GM12878 (cell line): ENCODE measurements around the gene ST7. TPM values are rescaled to one million over a fixed set of nuclear protein-coding genes. Genes with fewer than 3 reads are reported as not detected.

Experiments used
- ATAC-seq: fragments of 200-7000 bp; cut with Tn5 transposase; 3 replicates; pipeline ENCODE4 v1.9.1; 2020; ENCODE audit warnings: mild to moderate bottlenecking, moderate library complexity
- BruUV-seq: library from RNA; stranded (reverse); fragments of 400-500 nt; replicated peaks from 2 replicates; lab custom pipeline; 2021; lab: Mats Ljungman, UMichigan
- CTCF ChIA-PET: fragments of 300-600 bp; sonication (Branson Sonifier 250); formaldehyde crosslinking; extraction: SDS; loops from one replicate; lab custom pipeline; 2021; ENCODE audit warnings: inconsistent platforms; lab: Yijun Ruan, JAX
- POLR2A ChIA-PET: fragments of 350-600 bp; formaldehyde crosslinking; extraction: SDS; loops from one replicate; lab custom pipeline; 2021; ENCODE audit warnings: inconsistent platforms; lab: Charles Lee
- RAD21 ChIA-PET: fragments of 300-600 bp; sonication (Branson Sonifier 250); formaldehyde crosslinking; loops from one replicate; lab custom pipeline; 2023; ENCODE audit warnings: antibody characterized with exemption; ENCODE audit not compliant: unreplicated experiment; lab: Charles Lee
- SMC1A ChIA-PET: fragments of 300-600 bp; sonication (Branson Sonifier 250); formaldehyde crosslinking; loops from one replicate; lab custom pipeline; 2023; ENCODE audit not compliant: unreplicated experiment, uncharacterized antibody; lab: Charles Lee
- DNase-seq: peaks from one replicate; pipeline ENCODE4 v3.0.0-alpha.2; 2011; ENCODE audit warnings: low read depth, low spot score
- FAIRE-seq: peaks from 3 replicates; lab custom pipeline; 2011; peaks lifted over from hg19 to GRCh38; lab: Jason Lieb, UNC
- H2AFZ ChIP-seq: 2 replicates; pipeline ENCODE4 v1.6.0; 2011; ENCODE audit warnings: low read depth, low read length, control low read depth; ENCODE audit not compliant: control insufficient read depth
- H3K27ac ChIP-seq: 2 replicates; pipeline ENCODE4 v1.5.1; 2011; ENCODE audit warnings: control low read depth; ENCODE audit not compliant: control insufficient read depth, insufficient read depth
- H3K27me3 ChIP-seq, 2 experiments: replicated peaks in 1 of 2; 2 replicates each; pipeline versions ENCODE4 v1.6.0 to v1.6.1; 2011; ENCODE audit warnings: low read length in 1 of 2; ENCODE audit not compliant: control insufficient read depth in 2 of 2, insufficient read depth in 2 of 2
- H3K36me3 ChIP-seq, 2 experiments: 2 replicates each; pipeline ENCODE4 v1.5.1; 2011; ENCODE audit warnings: low read length in 1 of 2; ENCODE audit not compliant: control insufficient read depth in 2 of 2, insufficient read depth in 2 of 2
- H3K4me1 ChIP-seq: 2 replicates; pipeline ENCODE4 v1.6.1; 2011; ENCODE audit warnings: mild to moderate bottlenecking, low read length, moderate library complexity, mixed read lengths; ENCODE audit not compliant: control insufficient read depth, insufficient read depth
- H3K4me2 ChIP-seq: 2 replicates; pipeline ENCODE4 v1.6.0; 2011; ENCODE audit warnings: control low read depth; ENCODE audit not compliant: control insufficient read depth, insufficient read depth
- H3K4me3 ChIP-seq: fragments of 200-600 bp; sonication (generic); 2 replicates; pipeline ENCODE4 v1.5.1; 2016
- H3K79me2 ChIP-seq: 2 replicates; pipeline ENCODE4 v1.6.0; 2011; ENCODE audit warnings: low read length; ENCODE audit not compliant: control insufficient read depth, insufficient read depth
- H3K9ac ChIP-seq: 2 replicates; pipeline ENCODE4 v1.8.0; 2011; ENCODE audit warnings: low read length, control low read depth, mixed read lengths; ENCODE audit not compliant: control insufficient read depth, insufficient read depth
- H3K9me3 ChIP-seq: replicated peaks from 3 replicates; pipeline ENCODE4 v1.5.1; 2011; ENCODE audit warnings: mild to moderate bottlenecking, low read length; ENCODE audit not compliant: control insufficient read depth, insufficient read depth
- H4K20me1 ChIP-seq: 2 replicates; pipeline ENCODE4 v1.6.0; 2011; ENCODE audit not compliant: control insufficient read depth, insufficient read depth
- CHD2 ChIP-seq: IDR thresholded peaks from 2 replicates; pipeline ENCODE4 v1.6.1; 2011; ENCODE audit warnings: low read depth, low read length, improper control_type of control experiment, borderline replicate concordance
- FOXK2 ChIP-seq: fragments of 450-650 bp; IDR thresholded peaks from 2 replicates; pipeline ENCODE4 v1.6.1; 2017; ENCODE audit warnings: mild to moderate bottlenecking, moderate library complexity
- MYC ChIP-seq: IDR thresholded peaks from 2 replicates; pipeline ENCODE4 v1.6.1; 2011; ENCODE audit warnings: mild to moderate bottlenecking, low read length, moderate library complexity, inconsistent platforms; ENCODE audit not compliant: insufficient read depth, insufficient replicate concordance, insufficient read length, severe bottlenecking
- STAT3 ChIP-seq: IDR thresholded peaks from 2 replicates; pipeline ENCODE4 v1.6.1; 2011; ENCODE audit warnings: low read depth, low read length, improper control_type of control experiment
- ZNF24 ChIP-seq: fragments of 450-650 bp; IDR thresholded peaks from 2 replicates; pipeline ENCODE4 v1.6.1; 2017; ENCODE audit warnings: antibody characterized with exemption, mild to moderate bottlenecking
- ZNF384 ChIP-seq: IDR thresholded peaks from 2 replicates; pipeline ENCODE4 v1.6.1; 2012; ENCODE audit warnings: low read depth, mild to moderate bottlenecking, low read length, improper control_type of control experiment, borderline replicate concordance
- ZSCAN29 ChIP-seq: fragments of 450-650 bp; IDR thresholded peaks from 2 replicates; pipeline ENCODE4 v1.6.1; 2017; ENCODE audit warnings: mild to moderate bottlenecking, moderate library complexity
- WGBS: methylation state at CpG from one replicate; pipeline ENCODE4 v1.1.6; 2016; ENCODE audit warnings: low lambda C conversion rate; ENCODE audit not compliant: insufficient replicate concordance, insufficient coverage; ENCODE audit errors: missing lambda C conversion rate; 5-methylcytosine and 5-hydroxymethylcytosine counted together
- in situ Hi-C: fragments of 300-500 bp; cut with MboI; formaldehyde crosslinking; loops from 9 replicates; pipeline ENCODE4 v1.14.3; 2018; ENCODE audit warnings: mixed read lengths
- intact Hi-C: fragments of 100-400 bp; cut with micrococcal nuclease; formaldehyde crosslinking; loops from one replicate; pipeline ENCODE4 v1.14.2; 2022; ENCODE audit not compliant: unreplicated experiment
- polyA plus RNA-seq, 11 experiments: library from polyadenylated mRNA; depleted of rRNA in 4 of 11; unstranded in 6 of 11; stranded (reverse) in 5 of 11; fragments of >200 nt; fragmentation: Nextera tagmentation in 4 of 11; fragmentation: Illumina TruSeq in 1 of 11; extraction: Ambion mirVana in 4 of 11; extraction: Trizol in 1 of 11; gene quantifications; 1 replicate in 1 of 11; 2 replicates in 10 of 11; pipeline versions ENCODE4 v1.2.1 to v1.2.3, GENCODE V29; 2011 to 2016; ENCODE audit warnings: inconsistent platforms in 2 of 11, missing spikeins in 2 of 11, low read depth in 1 of 11
- total RNA-seq, 4 experiments: library from RNA; depleted of rRNA in 3 of 4; stranded (reverse); fragments of >200 nt in 3 of 4; fragmentation: Illumina TruSeq in 1 of 4; extraction: Trizol in 1 of 4; gene quantifications; 2 replicates each; pipeline versions ENCODE4 v1.2.1 to v1.2.3, GENCODE V29; 2013 to 2021
- TF ChIP-seq, protein P1 (sequence below): IDR thresholded peaks from 2 replicates; pipeline ENCODE4 v1.6.1; 2012; ENCODE audit warnings: low read length, inconsistent platforms
- TF ChIP-seq, protein P2 (sequence below), 3 experiments: IDR thresholded peaks in 2 of 3; conservative IDR thresholded peaks in 1 of 3; 2 replicates each; pipeline ENCODE4 v1.5.1; 2011; ENCODE audit warnings: low read depth in 3 of 3, low read length in 3 of 3, mild to moderate bottlenecking in 3 of 3, control low read depth in 2 of 3, moderate library complexity in 2 of 3, inconsistent platforms in 1 of 3, mixed read lengths in 1 of 3; ENCODE audit not compliant: control insufficient read depth in 2 of 3, insufficient read depth in 1 of 3; ENCODE audit errors: extremely low read depth in 1 of 3

The ST7 gene
- total and polyA plus RNA-seq, 10 of the 15 experiments (the other 5 are each of a cell fraction or from before 2014, with no cell fraction given), result 27.7 to 76.4 (median 53.6) TPM

DNA sequence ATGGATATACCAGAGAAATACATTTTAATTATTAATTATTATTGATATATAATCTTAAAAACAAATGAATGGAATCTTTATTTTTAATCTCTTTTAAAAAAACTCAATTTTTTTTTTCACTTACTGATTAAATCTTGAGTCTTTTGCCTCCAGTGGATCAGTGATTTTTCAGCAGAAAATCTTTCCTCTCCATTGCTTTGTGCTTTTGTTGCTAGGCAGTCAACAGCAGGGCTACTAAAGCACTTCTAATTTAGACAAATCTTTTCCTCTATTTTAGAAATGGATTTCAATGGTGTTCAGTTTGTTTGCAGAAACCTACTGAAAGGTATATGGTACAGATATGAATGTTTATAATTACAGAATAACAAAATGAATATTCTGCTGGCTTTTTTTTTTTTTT lies 143.6 kb downstream of the ST7 start (continued):
- TF ChIP-seq MYC, result no peak
- TF ChIP-seq, protein P1, sequence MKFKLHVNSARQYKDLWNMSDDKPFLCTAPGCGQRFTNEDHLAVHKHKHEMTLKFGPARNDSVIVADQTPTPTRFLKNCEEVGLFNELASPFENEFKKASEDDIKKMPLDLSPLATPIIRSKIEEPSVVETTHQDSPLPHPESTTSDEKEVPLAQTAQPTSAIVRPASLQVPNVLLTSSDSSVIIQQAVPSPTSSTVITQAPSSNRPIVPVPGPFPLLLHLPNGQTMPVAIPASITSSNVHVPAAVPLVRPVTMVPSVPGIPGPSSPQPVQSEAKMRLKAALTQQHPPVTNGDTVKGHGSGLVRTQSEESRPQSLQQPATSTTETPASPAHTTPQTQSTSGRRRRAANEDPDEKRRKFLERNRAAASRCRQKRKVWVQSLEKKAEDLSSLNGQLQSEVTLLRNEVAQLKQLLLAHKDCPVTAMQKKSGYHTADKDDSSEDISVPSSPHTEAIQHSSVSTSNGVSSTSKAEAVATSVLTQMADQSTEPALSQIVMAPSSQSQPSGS, result no peak
- TF ChIP-seq, all 136 proteins: peak for 0

DNA sequence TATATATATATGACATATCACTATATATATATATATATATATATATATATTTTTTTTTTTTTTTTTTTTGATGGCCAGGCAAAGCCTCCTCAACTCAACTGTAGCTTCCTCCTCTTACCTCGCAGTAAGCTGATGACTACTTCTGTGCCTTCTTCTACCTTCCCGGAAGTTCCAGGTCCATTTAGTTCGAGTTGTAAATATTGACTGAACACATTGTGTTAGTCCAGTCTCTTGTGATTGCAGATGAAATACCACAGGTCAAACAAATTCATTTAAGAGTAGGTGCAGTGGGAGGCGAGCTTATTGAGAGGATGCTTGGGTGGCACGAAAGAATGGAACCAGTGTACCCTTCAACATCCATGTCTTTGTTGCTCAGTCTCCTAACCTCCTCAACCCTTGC lies 144.6 kb downstream of the ST7 start:
- ChIA-PET SMC1A (interaction anchor here (1.2 kb wide), 1 partner anchor 13 kb away, joined by 3 read pairs; no protein-coding TSS in a partner anchor), POLR2A (no interaction called here), RAD21 (no interaction called here), CTCF (interaction anchor here (1.1 to 1.4 kb wide), 3 partner anchors 9 to 109 kb away, joined by 3 to 4 read pairs (median 3); no protein-coding TSS in a partner anchor)
- ATAC-seq, result no peak
- no peak for TF ChIP-seq CHD2
- no peak for TF ChIP-seq STAT3
- no peak for TF ChIP-seq ZNF384
- TF ChIP-seq ZSCAN29, result no peak
- no peak for TF ChIP-seq ZNF24
- TF ChIP-seq, protein P2, sequence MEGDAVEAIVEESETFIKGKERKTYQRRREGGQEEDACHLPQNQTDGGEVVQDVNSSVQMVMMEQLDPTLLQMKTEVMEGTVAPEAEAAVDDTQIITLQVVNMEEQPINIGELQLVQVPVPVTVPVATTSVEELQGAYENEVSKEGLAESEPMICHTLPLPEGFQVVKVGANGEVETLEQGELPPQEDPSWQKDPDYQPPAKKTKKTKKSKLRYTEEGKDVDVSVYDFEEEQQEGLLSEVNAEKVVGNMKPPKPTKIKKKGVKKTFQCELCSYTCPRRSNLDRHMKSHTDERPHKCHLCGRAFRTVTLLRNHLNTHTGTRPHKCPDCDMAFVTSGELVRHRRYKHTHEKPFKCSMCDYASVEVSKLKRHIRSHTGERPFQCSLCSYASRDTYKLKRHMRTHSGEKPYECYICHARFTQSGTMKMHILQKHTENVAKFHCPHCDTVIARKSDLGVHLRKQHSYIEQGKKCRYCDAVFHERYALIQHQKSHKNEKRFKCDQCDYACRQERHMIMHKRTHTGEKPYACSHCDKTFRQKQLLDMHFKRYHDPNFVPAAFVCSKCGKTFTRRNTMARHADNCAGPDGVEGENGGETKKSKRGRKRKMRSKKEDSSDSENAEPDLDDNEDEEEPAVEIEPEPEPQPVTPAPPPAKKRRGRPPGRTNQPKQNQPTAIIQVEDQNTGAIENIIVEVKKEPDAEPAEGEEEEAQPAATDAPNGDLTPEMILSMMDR (IDR thresholded peaks at IDR 0.05 in 2 of 3, conservative IDR thresholded peaks at IDR 0.05 in 1 of 3; ENCODE audit: control insufficient read depth in 2 of 3, extremely low read depth in 1 of 3, insufficient read depth in 1 of 3, low read depth in 3 of 3, low read length in 3 of 3), result no peak
- TF ChIP-seq FOXK2, result no peak
- 87% methylated on average over 5 of the region's 5 CpGs for WGBS
- Histone ChIP-seq H3K4me1 (no peaks in the 10 kb centered on the region), H3K79me2 (peaks cover 11% of the 10 kb centered on the region), H3K4me3 (no peak overlapping the region), H3K9ac (no peak overlapping the region), H3K27me3 (no peaks in the 10 kb centered on the region), H3K27ac (no peak overlapping the region), H2AFZ (no peak overlapping the region), H3K9me3 (no peaks in the 10 kb centered on the region), H3K4me2 (no peak overlapping the region), H3K36me3 (no peaks in the 10 kb centered on the region), H4K20me1 (no peaks in the 10 kb centered on the region)
- in situ Hi-C loops (no loop called here), intact Hi-C loops (no loop called here)
- no peak for FAIRE-seq
- DNase-seq, result no peak
- BruUV-seq, result no TSS peak
